T-helper 1 cell treated with Interleukin-12 subunit alpha and Interleukin-12 subunit beta and Interleukin-4 antibody, amounts not matched to agents 30 μg/mL and 1 μg/mL, for 36 hours (primary cell): ENCODE results near the gene KMT2B.
"Not testable (repeated sequence)": the region's sequence is repeated elsewhere in the genome, so short reads cannot be mapped to it uniquely, and the experiment has no call there.

ENCODE experiments used
- H3K27ac Mint-ChIP-seq: one replicate; pipeline ENCODE4 v1.8.0; 2021; ENCODE audit warnings: mild to moderate bottlenecking, mixed read lengths
- H3K27me3 Mint-ChIP-seq: one replicate; pipeline ENCODE4 v1.8.0; 2021; ENCODE audit warnings: low read depth, mixed read lengths
- H3K36me3 Mint-ChIP-seq: one replicate; pipeline ENCODE4 v1.8.0; 2021; ENCODE audit warnings: low read depth, mixed read lengths
- H3K4me1 Mint-ChIP-seq: one replicate; pipeline ENCODE4 v1.8.0; 2021; ENCODE audit warnings: low read depth, mixed read lengths
- H3K4me3 Mint-ChIP-seq: one replicate; pipeline ENCODE4 v1.8.0; 2021; ENCODE audit warnings: mild to moderate bottlenecking, moderate library complexity, mixed read lengths
- H3K9me3 Mint-ChIP-seq: one replicate; pipeline ENCODE4 v1.8.0; 2021; ENCODE audit warnings: mixed read lengths

The KMT2B gene

GRCh38 chr19:35716801-35717664, 770 bp upstream of the KMT2B start:
- peaks cover 23% of the 10 kb centered on the region for H3K36me3 Mint-ChIP-seq
- peaks cover 49% of the 10 kb centered on the region for H3K4me1 Mint-ChIP-seq

DNA sequence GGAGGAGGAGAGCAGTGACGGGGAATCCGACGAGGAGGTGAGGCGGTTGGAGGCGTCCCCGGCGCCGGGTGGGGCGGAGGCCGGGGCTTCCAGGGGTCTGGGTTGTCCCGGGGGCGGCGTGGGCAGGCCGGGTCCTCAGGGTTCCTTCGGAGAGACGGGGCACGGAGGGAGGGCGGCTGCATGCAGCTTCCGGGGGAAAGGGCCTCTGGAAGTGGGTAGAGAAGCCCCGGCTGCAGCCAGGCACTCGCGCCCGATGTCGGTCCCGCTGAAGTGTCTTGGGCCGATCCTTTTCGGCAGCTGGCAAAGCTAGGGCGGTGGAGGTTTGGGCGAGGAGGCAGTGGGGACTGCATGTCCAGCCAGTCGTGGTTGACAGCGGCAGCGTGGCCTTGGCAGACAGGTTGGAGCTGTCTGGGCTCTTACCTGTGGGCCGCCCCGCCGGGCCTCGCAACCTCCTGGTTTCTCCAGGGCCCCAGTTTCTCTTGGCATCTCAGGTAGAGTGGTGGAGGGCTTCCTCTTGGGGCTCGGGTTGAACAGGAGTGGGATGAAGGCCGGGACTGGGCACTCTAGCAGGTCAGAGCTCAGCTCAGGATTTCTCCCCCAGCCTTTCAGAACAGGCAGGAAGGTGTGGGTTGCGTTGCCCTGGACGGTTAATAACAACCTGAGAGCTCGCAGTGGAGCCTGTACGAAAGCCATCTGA, 690 bp downstream of the KMT2B start:
- H3K4me3 Mint-ChIP-seq, result peak overlapping the region; percentile 95
- peaks cover 36% of the 10 kb centered on the region for H3K4me1 Mint-ChIP-seq
- peaks cover 31% of the 10 kb centered on the region for H3K36me3 Mint-ChIP-seq
- H3K27ac Mint-ChIP-seq, result peak overlapping the region; percentile 94
- no peaks in the 10 kb centered on the region for H3K27me3 Mint-ChIP-seq
- H3K9me3 Mint-ChIP-seq, result no peaks in the 10 kb centered on the region

More at GRCh38 chr19:35716801-35717664, 770 bp upstream of the KMT2B start:
- Mint-ChIP-seq H3K4me3 (peak overlapping the region; percentile 93), H3K9me3 (no peaks in the 10 kb centered on the region), H3K27me3 (no peaks in the 10 kb centered on the region), H3K27ac (peak overlapping the region; percentile 97)

DNA sequence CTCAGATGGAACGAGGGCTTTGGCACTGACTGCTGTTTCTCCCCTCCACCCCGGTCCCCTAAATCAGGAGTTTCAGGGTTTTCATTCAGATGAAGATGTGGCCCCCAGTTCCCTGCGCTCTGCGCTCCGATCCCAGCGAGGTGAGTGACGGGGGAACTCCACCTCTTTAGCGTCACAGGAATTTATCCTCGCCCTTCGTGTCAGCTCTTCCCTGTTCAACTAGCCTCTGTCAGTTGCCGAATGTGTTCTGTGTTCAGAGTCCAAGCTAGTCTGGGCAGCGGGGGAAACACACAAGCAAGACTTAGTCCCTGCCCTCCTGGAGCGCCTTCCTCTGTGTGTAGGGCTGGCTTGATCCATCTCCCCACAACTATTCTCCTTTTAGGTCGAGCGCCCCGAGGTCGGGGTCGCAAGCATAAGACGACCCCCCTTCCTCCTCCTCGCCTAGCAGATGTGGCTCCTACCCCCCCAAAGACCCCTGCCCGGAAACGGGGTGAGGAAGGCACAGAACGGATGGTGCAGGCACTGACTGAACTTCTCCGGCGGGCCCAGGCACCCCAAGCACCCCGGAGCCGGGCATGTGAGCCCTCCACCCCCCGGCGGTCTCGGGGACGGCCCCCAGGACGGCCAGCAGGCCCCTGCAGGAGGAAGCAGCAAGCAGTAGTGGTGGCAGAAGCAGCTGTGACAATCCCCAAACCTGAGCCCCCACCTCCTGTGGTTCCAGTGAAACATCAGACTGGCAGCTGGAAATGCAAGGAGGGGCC, 1.8 kb downstream of the KMT2B start:
- Mint-ChIP-seq H3K4me3 (peak overlapping the region; percentile 95), H3K27ac (peak overlapping the region; percentile 94), H3K9me3 (no peaks in the 10 kb centered on the region), H3K4me1 (peaks cover 25% of the 10 kb centered on the region), H3K36me3 (peaks cover 37% of the 10 kb centered on the region), H3K27me3 (no peaks in the 10 kb centered on the region)

- peak overlapping the region; percentile 16 for H3K4me3 Mint-ChIP-seq
- peaks cover 21% of the 10 kb centered on the region for H3K4me1 Mint-ChIP-seq
- no peaks in the 10 kb centered on the region for H3K9me3 Mint-ChIP-seq
- H3K36me3 Mint-ChIP-seq, result peaks cover 42% of the 10 kb centered on the region
- no peak overlapping the region for H3K27ac Mint-ChIP-seq
- no peaks in the 10 kb centered on the region for H3K27me3 Mint-ChIP-seq
Observed at GRCh38 chr19:35720163-35720524, 2.3 kb downstream of the KMT2B start.

DNA sequence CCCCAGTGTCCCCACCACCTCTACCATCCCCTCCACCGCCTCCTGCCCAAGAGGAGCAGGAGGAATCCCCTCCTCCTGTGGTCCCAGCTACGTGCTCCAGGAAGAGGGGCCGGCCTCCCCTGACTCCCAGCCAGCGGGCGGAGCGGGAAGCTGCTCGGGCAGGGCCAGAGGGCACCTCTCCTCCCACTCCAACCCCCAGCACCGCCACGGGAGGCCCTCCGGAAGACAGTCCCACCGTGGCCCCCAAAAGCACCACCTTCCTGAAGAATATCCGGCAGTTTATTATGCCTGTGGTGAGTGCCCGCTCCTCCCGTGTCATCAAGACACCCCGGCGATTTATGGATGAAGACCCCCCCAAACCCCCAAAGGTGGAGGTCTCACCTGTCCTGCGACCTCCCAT, 2.8 kb downstream of the KMT2B start:
- no peak overlapping the region for H3K4me3 Mint-ChIP-seq
- no peaks in the 10 kb centered on the region for H3K9me3 Mint-ChIP-seq
- peaks cover 20% of the 10 kb centered on the region for H3K4me1 Mint-ChIP-seq
- H3K36me3 Mint-ChIP-seq, result peaks cover 47% of the 10 kb centered on the region
- no peaks in the 10 kb centered on the region for H3K27me3 Mint-ChIP-seq
- H3K27ac Mint-ChIP-seq, result no peak overlapping the region

GRCh38 chr19:35721374-35721773, 3.6 kb downstream of the KMT2B start:
- Mint-ChIP-seq H3K4me1 (peaks cover 13% of the 10 kb centered on the region), H3K27me3 (no peaks in the 10 kb centered on the region), H3K27ac (no peak overlapping the region)

GRCh38 chr19:35722461-35722860, 4.7 kb downstream of the KMT2B start:
- Mint-ChIP-seq H3K27ac (peak overlapping the region; percentile 15), H3K4me1 (peaks cover 8% of the 10 kb centered on the region), H3K27me3 (no peaks in the 10 kb centered on the region), H3K36me3 (peaks cover 48% of the 10 kb centered on the region), H3K4me3 (no peak overlapping the region), H3K9me3 (no peaks in the 10 kb centered on the region)

More at GRCh38 chr19:35721374-35721773, 3.6 kb downstream of the KMT2B start:
- Mint-ChIP-seq H3K36me3 (peaks cover 47% of the 10 kb centered on the region), H3K4me3 (no peak overlapping the region), H3K9me3 (no peaks in the 10 kb centered on the region)

DNA sequence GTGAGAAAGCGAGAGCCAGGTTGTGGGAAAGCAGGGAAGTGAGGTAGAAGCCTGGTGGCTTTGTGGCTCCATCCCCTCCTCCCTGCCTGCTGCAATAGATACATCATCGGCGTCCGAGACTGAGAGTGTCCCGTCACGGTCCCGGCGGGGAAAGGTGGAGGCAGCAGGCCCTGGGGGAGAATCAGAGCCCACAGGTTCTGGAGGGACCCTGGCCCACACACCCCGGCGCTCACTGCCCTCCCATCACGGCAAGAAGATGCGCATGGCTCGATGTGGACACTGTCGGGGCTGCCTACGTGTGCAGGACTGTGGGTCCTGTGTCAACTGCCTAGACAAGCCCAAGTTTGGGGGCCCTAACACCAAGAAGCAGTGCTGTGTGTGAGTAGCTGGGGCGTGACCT, 5.1 kb downstream of the KMT2B start:
- Mint-ChIP-seq H3K36me3 (peaks cover 50% of the 10 kb centered on the region), H3K4me1 (peaks cover 8% of the 10 kb centered on the region), H3K27me3 (no peaks in the 10 kb centered on the region), H3K4me3 (no peak overlapping the region), H3K27ac (no peak overlapping the region), H3K9me3 (no peaks in the 10 kb centered on the region)

DNA sequence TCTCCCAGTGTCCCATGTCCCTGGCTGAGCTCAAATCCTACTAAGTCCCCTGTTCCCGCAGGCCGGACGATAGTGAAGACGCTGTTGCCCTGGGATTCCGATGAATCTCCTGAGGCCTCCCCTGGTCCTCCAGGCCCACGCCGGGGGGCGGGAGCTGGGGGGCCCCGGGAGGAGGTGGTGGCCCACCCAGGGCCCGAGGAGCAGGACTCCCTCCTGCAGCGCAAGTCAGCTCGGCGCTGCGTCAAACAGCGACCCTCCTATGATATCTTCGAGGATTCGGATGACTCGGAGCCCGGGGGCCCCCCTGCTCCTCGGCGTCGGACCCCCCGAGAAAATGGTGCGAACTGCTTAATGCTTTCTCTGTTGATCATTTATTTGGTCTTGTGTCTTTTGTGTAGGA, 5.9 kb downstream of the KMT2B start:
- H3K4me3 Mint-ChIP-seq, result no peak overlapping the region
- H3K27me3 Mint-ChIP-seq, result no peaks in the 10 kb centered on the region
- no peaks in the 10 kb centered on the region for H3K9me3 Mint-ChIP-seq
- peaks cover 55% of the 10 kb centered on the region for H3K36me3 Mint-ChIP-seq
- H3K27ac Mint-ChIP-seq, result no peak overlapping the region
- H3K4me1 Mint-ChIP-seq, result peaks cover 8% of the 10 kb centered on the region

DNA sequence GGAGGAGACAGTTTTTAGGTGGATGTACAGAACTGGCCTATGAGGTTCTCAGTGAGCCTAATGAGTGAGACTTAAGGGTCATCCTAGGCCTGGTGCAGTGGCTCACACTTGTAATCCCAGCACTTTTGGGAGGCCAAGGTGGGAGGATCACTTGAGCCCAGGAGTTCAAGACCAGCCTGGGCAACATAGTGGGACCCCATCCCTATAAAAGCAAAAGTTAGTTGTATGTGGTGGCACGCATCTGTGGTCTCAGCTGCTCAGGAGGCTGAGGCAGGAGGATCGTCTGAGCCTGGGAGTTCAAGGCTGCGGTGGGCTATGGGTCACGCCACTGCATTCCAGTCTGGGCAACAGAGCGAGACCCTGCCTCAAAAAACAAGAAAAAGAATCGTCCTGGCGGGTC, 6.3 kb downstream of the KMT2B start:
- not testable (repeated sequence) for H3K4me1 Mint-ChIP-seq, H3K9me3 Mint-ChIP-seq, H3K27me3 Mint-ChIP-seq, H3K4me3 Mint-ChIP-seq, H3K27ac Mint-ChIP-seq
- H3K36me3 Mint-ChIP-seq, result peaks cover 57% of the 10 kb centered on the region

DNA sequence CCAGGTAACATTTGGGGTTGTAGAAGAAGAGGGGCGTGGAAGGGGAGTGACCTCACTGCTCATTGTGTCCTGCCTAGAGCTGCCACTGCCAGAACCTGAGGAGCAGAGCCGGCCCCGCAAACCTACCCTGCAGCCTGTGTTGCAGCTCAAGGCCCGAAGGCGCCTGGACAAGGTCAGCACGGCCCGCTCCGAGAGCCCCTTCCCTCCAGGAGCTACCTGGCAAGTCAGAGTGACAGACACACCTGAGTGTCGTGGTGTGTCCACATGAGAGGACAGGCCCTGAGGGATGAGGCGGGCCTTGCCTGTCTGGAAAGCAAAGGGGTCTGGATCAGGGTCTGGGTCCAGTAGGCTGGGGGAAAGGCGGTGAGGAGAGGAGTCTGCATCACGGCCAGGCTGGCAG, 6.8 kb downstream of the KMT2B start:
- H3K4me3 Mint-ChIP-seq, result no peak overlapping the region
- no peak overlapping the region for H3K27ac Mint-ChIP-seq
- H3K27me3 Mint-ChIP-seq, result no peaks in the 10 kb centered on the region
- H3K9me3 Mint-ChIP-seq, result no peaks in the 10 kb centered on the region
- H3K4me1 Mint-ChIP-seq, result peaks cover 2% of the 10 kb centered on the region
- H3K36me3 Mint-ChIP-seq, result peaks cover 55% of the 10 kb centered on the region

DNA sequence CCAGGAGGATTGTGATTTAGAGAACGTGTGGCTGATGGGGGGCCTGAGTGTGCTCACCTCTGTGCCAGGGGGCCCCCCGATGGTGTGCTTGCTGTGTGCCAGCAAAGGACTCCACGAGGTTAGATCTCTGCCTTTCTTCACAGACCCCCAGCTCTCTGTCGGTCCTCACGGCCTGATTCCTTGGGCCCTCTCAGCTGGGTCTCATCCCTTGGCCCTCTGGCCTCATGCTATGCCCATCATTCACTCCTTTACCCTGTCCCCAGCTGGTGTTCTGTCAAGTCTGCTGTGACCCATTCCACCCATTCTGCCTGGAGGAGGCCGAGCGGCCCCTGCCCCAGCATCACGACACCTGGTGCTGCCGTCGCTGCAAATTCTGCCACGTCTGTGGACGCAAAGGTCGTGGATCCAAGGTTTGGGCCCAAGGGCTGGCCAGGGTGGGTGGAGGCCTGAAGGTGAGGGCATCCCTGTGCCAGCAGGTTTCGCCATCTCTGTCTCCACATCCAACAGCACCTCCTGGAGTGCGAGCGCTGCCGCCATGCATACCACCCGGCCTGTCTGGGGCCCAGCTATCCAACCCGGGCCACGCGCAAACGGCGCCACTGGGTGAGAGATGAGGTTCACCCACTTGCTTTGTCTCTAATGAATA, 7.5 kb downstream of the KMT2B start:
- H3K4me3 Mint-ChIP-seq, result no peak overlapping the region
- no peaks in the 10 kb centered on the region for H3K27me3 Mint-ChIP-seq
- no peak overlapping the region for H3K27ac Mint-ChIP-seq
- H3K4me1 Mint-ChIP-seq, result peaks cover 2% of the 10 kb centered on the region
- H3K36me3 Mint-ChIP-seq, result peaks cover 54% of the 10 kb centered on the region
- no peaks in the 10 kb centered on the region for H3K9me3 Mint-ChIP-seq

DNA sequence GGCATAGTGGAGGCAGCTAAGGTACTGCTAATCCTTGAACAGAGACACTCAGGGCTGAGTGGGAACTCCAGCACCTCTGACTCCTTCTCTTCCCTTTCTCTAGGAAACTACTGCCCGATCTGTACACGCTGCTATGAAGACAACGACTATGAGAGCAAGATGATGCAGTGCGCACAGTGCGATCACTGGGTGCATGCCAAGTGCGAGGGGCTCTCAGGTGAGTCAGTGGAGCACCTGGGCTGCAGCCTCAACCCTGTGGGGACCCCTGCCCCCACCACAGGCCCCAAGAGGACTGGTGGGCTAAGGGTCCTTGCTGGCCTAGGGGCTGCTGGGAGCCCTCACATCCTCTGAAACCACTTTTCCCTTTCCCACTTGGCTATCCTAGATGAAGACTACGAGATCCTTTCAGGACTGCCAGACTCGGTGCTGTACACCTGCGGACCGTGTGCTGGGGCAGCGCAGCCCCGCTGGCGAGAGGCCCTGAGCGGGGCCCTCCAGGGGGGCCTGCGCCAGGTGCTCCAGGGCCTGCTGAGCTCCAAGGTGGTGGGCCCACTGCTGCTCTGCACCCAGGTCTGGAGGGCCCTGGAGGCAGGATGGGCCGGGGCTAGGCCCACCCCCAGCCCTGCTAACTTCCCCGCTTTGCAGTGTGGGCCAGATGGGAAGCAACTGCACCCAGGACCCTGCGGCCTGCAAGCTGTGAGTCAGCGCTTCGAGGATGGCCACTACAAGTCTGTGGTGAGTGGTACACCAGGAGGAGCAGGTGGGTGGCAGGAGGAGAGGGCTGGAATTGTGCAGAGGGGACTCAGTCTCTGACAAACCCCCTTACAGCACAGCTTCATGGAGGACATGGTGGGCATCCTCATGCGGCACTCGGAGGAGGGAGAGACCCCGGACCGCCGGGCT, 9.5 kb downstream of the KMT2B start:
- Mint-ChIP-seq H3K4me1 (peaks cover 2% of the 10 kb centered on the region), H3K27me3 (no peaks in the 10 kb centered on the region), H3K9me3 (no peaks in the 10 kb centered on the region), H3K36me3 (peaks cover 61% of the 10 kb centered on the region), H3K4me3 (no peak overlapping the region), H3K27ac (peak overlapping the region; percentile 9)
